ENCODE data around the gene ZNF771. TPM values are rescaled to one million over a fixed set of nuclear protein-coding genes. Genes with fewer than 3 reads are reported as not detected.

Gene ZNF771
- total and polyA plus RNA-seq, 9 of the 15 experiments (the other 6 are each of a cell fraction or from before 2014, with no cell fraction given) = 1.5 to 12.6 (median 4.4) TPM

- TF ChIP-seq ZBTB2 (IDR thresholded peaks at IDR 0.05) (peak; percentile 76; the same call in 1 of the 2 replicates), CC2D1A (IDR thresholded peaks at IDR 0.05) (0 out of 2 replicates have a peak, but pooled peaks have one; percentile 17), SMAD2 (IDR thresholded peaks at IDR 0.05; ENCODE audit: low read depth, low read length) (no peak), HDAC3 (IDR thresholded peaks at IDR 0.05; ENCODE audit: borderline replicate concordance, partially characterized antibody) (no peak), SMARCA4 (IDR thresholded peaks at IDR 0.05) (peak; percentile 86), SUPT5H (IDR thresholded peaks at IDR 0.05) (peak; percentile 62), CBX5 (IDR thresholded peaks at IDR 0.05; ENCODE audit: borderline replicate concordance, low read depth) (no peak), RNF2 (IDR thresholded peaks at IDR 0.05) (peak; percentile 75), FOSL1 (tag; conservative IDR thresholded peaks at IDR 0.05) (peak; percentile 76), SAP30 (IDR thresholded peaks at IDR 0.05; ENCODE audit: borderline replicate concordance, insufficient read depth, low read depth, low read length, poor library complexity, severe bottlenecking) (no peak), ZNF395 (CRISPR knock-in tag; IDR thresholded peaks at IDR 0.05) (peak; percentile 76; the same call in 1 of the 2 replicates), NCOR1 (IDR thresholded peaks at IDR 0.05) (peak; percentile 59), ZNF174 (CRISPR knock-in tag; IDR thresholded peaks at IDR 0.05) (no peak), KLF16 (IDR thresholded peaks at IDR 0.05) (peak; percentile 78), RBFOX2 (IDR thresholded peaks at IDR 0.05; ENCODE audit: low read depth, low read length) (peak; percentile 58), HDAC2 (IDR thresholded peaks at IDR 0.05) (peak; percentile 63; the same call in 1 of the 2 replicates), FOXA1 (IDR thresholded peaks at IDR 0.05; ENCODE audit: borderline replicate concordance) (no peak), GTF2B (IDR thresholded peaks at IDR 0.05; ENCODE audit: extremely low read depth, insufficient read length) (peak; percentile 36), ZNF232 (CRISPR knock-in tag; IDR thresholded peaks at IDR 0.05) (no peak), CREB1 (IDR thresholded peaks at IDR 0.05) (0 out of 2 replicates have a peak, but pooled peaks have one; percentile 38), CREB1 (CRISPR knock-in tag; IDR thresholded peaks at IDR 0.05) (peak; percentile 29; the same call in 1 of the 2 replicates), ZNF57 (CRISPR knock-in tag; IDR thresholded peaks at IDR 0.05) (no peak), ZNF316 (IDR thresholded peaks at IDR 0.05) (peak; percentile 54), CTCF (IDR thresholded peaks at IDR 0.05 in 2 of 3, conservative IDR thresholded peaks at IDR 0.05 in 1 of 3; ENCODE audit: insufficient read depth in 2 of 3, low read depth in 1 of 3, low read length in 3 of 3) (peak in 2 of 3 experiments; percentile 11 to 16; a peak in 1 of 6 replicates), CHD4 (IDR thresholded peaks at IDR 0.05; ENCODE audit: insufficient read depth, insufficient replicate concordance, low read depth, low read length, poor library complexity, severe bottlenecking) (no peak)
These were observed 25.9 kb upstream of the ZNF771 start (continued) for GRCh38 chr16:30381291-30382041.

Measured in K562 (cell line).